GM21526 (cell line): ENCODE data around the gene HACD3.
"Not testable (repeated sequence)": the region's sequence is repeated elsewhere in the genome, so short reads cannot be mapped to it uniquely, and the experiment has no call there.

Experiments
- ATAC-seq: cut with Tn5 transposase; IDR thresholded peaks from one replicate; pipeline ENCODE4 v1.9.1; 2021; ENCODE audit warnings: moderate library complexity; ENCODE audit not compliant: unreplicated experiment, low FRiP score

The HACD3 gene

GRCh38 chr15:65547841-65548240 lies 17.6 kb downstream of the HACD3 start:
- ATAC-seq = no peak

- ATAC-seq = not testable (repeated sequence)
Observed at GRCh38 chr15:65549288-65549687, 19.0 kb downstream of the HACD3 start.

GRCh38 chr15:65550681-65551098 lies 20.4 kb downstream of the HACD3 start:
- no peak for ATAC-seq

DNA sequence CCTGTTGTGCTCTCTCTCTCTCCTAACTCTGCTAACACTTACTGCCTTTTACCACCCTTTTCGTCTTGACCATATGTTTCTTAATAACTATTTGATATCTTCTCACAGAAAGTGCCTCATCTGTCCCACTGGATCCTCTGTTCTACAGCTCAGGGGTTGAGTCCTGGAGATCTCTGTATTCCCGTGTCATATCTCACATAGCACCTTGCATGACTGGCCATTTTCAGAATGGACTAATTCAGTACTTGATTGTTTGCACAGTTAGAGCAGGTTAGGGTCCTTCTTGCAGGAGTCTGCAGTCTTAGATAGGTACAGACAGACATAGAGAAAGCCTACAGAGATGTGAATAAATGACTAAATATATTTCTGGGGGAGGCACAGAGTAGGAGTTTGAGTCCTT lies 20.9 kb downstream of the HACD3 start:
- no peak for ATAC-seq

DNA sequence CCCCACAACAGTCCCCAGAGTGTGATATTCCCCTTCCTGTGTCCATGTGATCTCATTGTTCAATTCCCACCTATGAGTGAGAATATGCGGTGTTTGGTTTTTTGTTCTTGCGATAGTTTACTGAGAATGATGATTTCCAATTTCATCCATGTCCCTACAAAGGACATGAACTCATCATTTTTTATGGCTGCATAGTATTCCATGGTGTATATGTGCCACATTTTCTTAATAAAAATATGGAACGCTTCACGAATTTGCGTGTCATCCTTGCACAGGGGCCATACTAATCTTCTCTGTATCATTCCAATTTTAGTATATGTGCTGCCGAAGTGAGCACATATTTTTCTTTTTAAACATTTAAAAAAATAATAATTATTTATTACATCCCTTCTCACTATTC lies 22.6 kb downstream of the HACD3 start:
- not testable (repeated sequence) for ATAC-seq

- no peak for ATAC-seq
Observed at GRCh38 chr15:65553691-65554090, 23.4 kb downstream of the HACD3 start.

DNA sequence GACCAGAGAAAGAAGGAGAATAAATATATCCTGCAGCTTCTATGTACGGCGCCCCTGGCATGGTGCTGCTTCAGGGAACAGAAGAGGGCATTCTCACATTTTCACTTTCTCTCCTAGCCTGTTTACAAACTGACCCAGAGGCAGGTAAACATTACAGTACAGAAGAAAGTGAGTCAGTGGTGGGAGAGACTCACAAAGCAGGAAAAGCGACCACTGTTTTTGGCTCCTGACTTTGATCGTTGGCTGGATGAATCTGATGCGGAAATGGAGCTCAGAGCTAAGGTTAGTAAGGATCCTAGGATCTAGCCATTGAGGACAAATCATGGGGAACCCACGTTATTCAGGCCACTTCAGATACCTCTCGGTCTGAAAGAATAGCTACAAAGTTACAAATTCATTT lies 26.4 kb downstream of the HACD3 start:
- ATAC-seq = no peak

GRCh38 chr15:65558336-65558735 lies 28.1 kb downstream of the HACD3 start:
- ATAC-seq = no peak

- no peak for ATAC-seq
Observed at GRCh38 chr15:65558997-65559760, 28.9 kb downstream of the HACD3 start.

GRCh38 chr15:65559941-65560340 lies 29.7 kb downstream of the HACD3 start:
- ATAC-seq = no peak

DNA sequence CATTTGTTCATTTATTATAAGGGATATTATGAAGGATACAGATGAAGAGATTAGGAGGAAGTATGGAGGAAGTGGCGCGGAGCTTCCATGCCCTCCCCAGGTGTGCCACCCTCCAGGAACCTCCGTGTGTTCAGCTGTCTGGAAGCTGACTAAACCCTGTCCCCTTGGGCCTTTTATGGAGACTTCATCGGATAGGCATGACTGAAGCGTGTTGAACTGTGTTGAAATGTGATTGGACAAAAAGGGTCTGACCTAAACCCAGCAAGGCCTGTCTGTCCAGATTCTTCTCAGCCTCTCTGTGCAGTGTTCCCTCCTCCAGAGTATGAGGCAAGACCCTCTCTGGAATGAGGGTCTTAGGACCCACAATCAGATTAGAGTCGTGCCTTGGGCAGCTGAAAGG lies 31.7 kb downstream of the HACD3 start:
- no peak for ATAC-seq

- ATAC-seq = no peak
Observed at GRCh38 chr15:65569728-65570127, 39.5 kb downstream of the HACD3 start.

- ATAC-seq = no peak
Observed at GRCh38 chr15:65571971-65572370, 41.7 kb downstream of the HACD3 start.

GRCh38 chr15:65576664-65577063 lies 46.4 kb downstream of the HACD3 start:
- no peak for ATAC-seq

DNA sequence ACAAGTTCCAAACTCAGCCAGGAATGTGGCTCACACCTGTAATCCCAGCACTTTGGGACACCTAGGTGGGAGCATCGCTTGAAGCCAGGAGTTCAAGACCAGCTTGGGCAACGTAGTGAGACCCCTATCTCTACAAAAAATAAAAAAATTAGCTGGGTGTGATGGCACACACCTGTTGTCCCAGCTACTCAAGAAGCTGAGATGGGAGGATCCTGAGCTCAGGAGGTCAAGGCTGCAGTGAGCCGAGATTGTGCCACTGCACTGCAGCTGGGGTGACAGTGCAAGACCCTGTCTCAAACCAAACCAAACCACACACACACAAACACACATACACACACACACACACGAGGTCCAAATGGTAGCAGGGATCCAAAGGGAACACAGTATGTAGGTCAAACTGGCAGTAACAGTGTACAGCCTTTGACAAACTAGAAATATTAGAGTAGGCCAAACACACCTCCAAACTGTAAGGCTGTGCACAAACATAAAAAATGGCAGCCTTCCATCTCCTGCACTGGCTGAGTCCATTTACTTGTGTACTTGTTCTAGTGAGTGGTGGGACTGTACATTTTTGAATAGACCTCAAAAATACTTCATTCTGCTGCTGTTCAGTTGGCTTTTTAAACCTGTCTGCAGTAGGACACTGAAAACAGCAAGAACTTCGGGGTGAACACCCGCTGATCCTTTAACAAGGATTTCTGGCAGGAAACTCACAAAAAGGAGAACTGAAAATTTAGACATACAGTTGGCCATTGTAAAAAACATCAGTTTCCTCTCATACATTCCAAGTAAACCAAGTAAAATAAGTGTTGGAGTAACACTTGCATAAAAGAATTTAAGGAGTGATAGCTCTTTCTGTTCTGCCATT lies 47.1 kb downstream of the HACD3 start:
- no peak for ATAC-seq

- no peak for ATAC-seq
Observed at GRCh38 chr15:65578904-65579728, 48.9 kb downstream of the HACD3 start.

GRCh38 chr15:65579762-65580161 lies 49.5 kb downstream of the HACD3 start:
- no peak for ATAC-seq

DNA sequence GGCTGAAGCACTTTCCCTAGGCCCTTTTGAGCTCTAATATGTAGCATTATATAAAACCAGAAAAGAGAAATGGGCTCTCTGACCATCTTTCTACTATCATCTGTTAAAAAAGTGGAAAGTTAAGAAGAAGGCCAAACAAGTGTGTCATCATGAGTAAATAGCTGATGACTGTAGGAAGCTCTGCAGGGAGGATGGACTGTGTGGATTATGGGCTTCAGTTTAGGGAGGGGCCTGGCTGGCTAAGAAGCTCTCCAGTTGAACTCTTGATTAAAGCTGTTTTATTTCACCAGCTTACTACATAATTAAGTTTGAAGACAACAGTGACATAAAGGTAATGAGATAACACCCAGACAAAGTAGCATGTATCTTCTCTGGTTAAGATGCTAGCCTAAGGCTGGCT lies 50.0 kb downstream of the HACD3 start:
- ATAC-seq = no peak

DNA sequence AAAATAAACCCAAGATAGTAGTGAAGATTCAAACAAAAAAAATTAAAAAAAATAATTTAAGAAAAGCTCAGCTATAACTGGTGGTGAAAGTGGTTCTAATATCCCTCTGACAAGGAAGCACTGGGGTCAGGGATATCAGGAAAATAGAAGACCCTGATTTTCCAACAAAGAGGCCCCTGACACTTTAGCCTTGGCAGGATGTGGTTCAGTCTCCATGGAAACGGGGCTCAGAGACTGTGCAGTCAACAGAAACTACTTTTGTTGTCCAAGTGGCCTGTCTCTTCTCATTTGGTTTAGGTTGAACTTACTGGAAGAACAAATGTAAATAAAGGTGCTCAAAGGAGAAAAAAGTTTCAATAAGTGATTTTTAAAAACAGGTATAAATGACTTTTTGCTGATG lies 53.4 kb downstream of the HACD3 start:
- no peak for ATAC-seq

DNA sequence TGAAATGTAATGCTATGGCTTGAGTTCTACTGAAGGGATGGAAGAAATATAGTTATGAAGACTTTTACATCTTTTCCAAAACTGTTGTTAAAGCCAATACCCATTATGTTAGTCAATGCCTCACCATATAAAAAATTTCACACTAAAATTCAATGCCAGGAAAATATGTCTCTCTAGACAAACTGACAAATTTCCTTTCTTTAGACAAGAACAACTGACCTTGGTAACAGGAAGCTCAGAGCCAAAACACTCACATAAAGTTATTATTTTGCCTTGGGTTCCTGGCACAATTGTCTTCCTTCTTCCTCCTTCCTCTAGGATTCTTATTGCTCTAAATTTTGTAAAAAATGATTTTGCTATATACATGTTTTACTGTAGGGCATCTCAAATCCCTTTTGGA lies 54.0 kb downstream of the HACD3 start:
- ATAC-seq = no peak

DNA sequence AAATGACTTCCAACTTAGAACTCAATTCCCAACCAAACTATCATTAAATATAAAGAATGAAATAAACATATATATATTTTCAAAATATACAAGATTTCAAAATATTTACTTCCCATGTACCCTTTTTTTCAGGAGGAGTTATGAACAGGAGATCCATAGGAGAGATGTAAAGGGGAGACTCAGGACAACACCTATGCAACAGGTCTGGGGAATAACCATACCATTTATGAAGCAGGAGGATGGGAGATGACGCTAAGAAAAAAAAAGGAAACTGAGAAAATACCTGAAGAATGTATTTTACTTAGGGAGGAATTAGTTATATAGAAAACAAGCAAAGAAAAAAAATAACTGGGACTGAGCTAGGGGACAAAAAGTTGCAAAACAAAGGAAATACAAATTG lies 56.8 kb downstream of the HACD3 start:
- ATAC-seq = no peak
